Suprapubic skin (tissue), 4 donors: ENCODE results near the gene ARID5A. TPM values are rescaled to one million over a fixed set of nuclear protein-coding genes. Genes with fewer than 3 reads are reported as not detected.

Experiments used
- DNase-seq, 2 donors: peaks; one replicate each; pipeline ENCODE4 v3.0.0-alpha.2; 2019; ENCODE audit warnings: low spot score in 2 of 2
- H3K27ac ChIP-seq: fragments of 200-600 bp; sonication (generic); one replicate; pipeline ENCODE4 v1.5.1; 2019
- H3K27me3 ChIP-seq: fragments of 200-600 bp; sonication (generic); one replicate; pipeline ENCODE4 v1.5.1; 2019
- H3K36me3 ChIP-seq: fragments of 200-600 bp; sonication (generic); one replicate; pipeline ENCODE4 v1.5.1; 2019
- H3K4me1 ChIP-seq: fragments of 200-600 bp; sonication (generic); one replicate; pipeline ENCODE4 v1.5.1; 2019
- H3K4me3 ChIP-seq: fragments of 200-600 bp; sonication (generic); one replicate; pipeline ENCODE4 v1.5.1; 2019; ENCODE audit warnings: mild to moderate bottlenecking
- H3K9me3 ChIP-seq: fragments of 200-600 bp; sonication (generic); one replicate; pipeline ENCODE4 v1.5.1; 2019
- EP300 ChIP-seq: sonication (generic); formaldehyde crosslinking; IDR thresholded peaks from one replicate; pipeline ENCODE4 v1.6.1; 2017; ENCODE audit warnings: antibody characterized with exemption
- POLR2A ChIP-seq, 2 donors: fragments of 450-650 bp; IDR thresholded peaks; one replicate each; pipeline ENCODE4 v1.6.1; 2017; ENCODE audit warnings: antibody characterized with exemption in 2 of 2, mild to moderate bottlenecking in 2 of 2, moderate library complexity in 2 of 2
- POLR2AphosphoS5 ChIP-seq, 3 donors: sonication (generic); formaldehyde crosslinking; IDR thresholded peaks; one replicate each; pipeline ENCODE4 v1.6.1; 2017; ENCODE audit warnings: antibody characterized with exemption in 3 of 3
- WGBS: methylation state at CpG from one replicate; pipeline ENCODE4 v1.1.5; 2018; 5-methylcytosine and 5-hydroxymethylcytosine counted together
- total RNA-seq, 4 donors: library from RNA; depleted of rRNA; stranded (reverse); fragments of >200 nt; gene quantifications; one replicate each; pipeline ENCODE4 v1.1.0, GENCODE V29; 2016
- TF ChIP-seq, protein P1 (sequence below), 2 donors: fragments of 200-600 bp in 1 of 2; fragments of 450-650 bp in 1 of 2; sonication (generic) in 1 of 2; IDR thresholded peaks; one replicate each; pipeline ENCODE4 v1.5.1; 2016 to 2019; ENCODE audit warnings: antibody characterized with exemption in 2 of 2, mild to moderate bottlenecking in 1 of 2, moderate library complexity in 1 of 2

ARID5A gene
- total RNA-seq, 4 donors from 2014 or later, result 11.4 to 22.4 (median 15.0) TPM

DNA sequence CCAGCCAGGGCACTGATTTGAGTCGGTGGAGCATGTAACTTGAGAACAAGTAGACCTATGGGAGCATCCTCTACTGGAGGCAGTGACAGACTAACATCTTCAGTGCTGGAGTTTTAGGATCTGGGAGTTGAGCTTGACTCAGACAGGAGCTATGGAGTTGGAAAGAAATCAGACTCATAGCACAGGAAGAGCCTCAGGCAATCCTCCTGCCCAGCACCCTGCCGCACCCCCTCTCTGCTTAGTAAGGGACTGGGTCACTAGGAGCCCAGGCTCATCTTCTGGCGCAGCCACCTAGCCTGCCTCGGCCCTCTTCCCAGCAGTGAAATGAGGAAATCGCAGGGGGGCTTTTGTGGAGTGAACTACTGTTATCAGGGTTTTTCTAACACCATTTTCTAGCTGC, 3.6 kb downstream of the ARID5A start:
- Histone ChIP-seq H3K27ac (no peak overlapping the region), H3K4me1 (peaks cover 57% of the 10 kb centered on the region), H3K36me3 (peaks cover 4% of the 10 kb centered on the region), H3K4me3 (no peak overlapping the region), H3K27me3 (no peaks in the 10 kb centered on the region), H3K9me3 (no peaks in the 10 kb centered on the region)
- DNase-seq, result no peak
- TF ChIP-seq, protein P1, sequence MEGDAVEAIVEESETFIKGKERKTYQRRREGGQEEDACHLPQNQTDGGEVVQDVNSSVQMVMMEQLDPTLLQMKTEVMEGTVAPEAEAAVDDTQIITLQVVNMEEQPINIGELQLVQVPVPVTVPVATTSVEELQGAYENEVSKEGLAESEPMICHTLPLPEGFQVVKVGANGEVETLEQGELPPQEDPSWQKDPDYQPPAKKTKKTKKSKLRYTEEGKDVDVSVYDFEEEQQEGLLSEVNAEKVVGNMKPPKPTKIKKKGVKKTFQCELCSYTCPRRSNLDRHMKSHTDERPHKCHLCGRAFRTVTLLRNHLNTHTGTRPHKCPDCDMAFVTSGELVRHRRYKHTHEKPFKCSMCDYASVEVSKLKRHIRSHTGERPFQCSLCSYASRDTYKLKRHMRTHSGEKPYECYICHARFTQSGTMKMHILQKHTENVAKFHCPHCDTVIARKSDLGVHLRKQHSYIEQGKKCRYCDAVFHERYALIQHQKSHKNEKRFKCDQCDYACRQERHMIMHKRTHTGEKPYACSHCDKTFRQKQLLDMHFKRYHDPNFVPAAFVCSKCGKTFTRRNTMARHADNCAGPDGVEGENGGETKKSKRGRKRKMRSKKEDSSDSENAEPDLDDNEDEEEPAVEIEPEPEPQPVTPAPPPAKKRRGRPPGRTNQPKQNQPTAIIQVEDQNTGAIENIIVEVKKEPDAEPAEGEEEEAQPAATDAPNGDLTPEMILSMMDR (IDR thresholded peaks at IDR 0.05), result no peak
- TF ChIP-seq POLR2AphosphoS5 (IDR thresholded peaks at IDR 0.05) (no peak), EP300 (no peak), POLR2A (IDR thresholded peaks at IDR 0.05) (no peak)
- WGBS, result 64% methylated on average over 5 of the region's 5 CpGs

DNA sequence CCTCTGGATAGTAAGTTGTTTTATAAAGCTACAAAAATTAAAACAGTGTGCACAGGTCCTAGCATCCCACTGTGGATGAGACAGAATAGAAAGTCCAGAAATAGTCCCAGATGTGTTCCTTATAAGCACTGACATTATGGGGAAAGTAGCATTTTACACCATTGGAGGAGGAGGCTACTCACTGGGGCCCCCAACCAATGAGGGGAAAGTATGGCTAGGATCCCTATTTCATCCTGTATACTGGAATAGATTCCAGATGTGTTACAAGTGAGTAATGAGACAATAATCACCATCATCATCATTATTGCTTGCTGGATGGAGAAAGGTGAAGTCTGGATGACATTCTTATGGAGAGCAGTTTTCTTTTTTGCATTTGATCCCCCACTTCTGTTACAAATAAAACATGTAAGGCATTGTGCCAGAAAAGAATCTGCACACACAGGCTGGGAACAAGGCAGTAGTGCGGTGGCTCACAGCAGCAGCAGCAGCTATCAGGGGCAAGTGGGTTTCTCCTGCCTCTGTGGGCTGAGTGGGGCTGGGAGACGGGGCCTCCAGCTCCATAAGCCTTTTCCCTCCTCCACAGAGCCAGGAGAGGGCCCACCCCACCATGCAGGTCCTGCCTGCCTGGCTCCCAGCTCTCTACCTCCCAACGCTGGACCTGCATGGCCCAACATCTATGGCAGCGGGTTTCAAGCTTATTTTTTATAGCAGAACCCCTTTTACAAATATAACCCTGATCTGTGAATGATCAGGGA, 5.0 kb downstream of the ARID5A start:
- WGBS, result 79% methylated on average over 4 of the region's 4 CpGs
- Histone ChIP-seq H3K4me1 (peaks cover 48% of the 10 kb centered on the region), H3K27ac (no peak overlapping the region), H3K9me3 (no peaks in the 10 kb centered on the region), H3K4me3 (no peak overlapping the region), H3K27me3 (no peaks in the 10 kb centered on the region), H3K36me3 (peaks cover 4% of the 10 kb centered on the region)
- TF ChIP-seq POLR2AphosphoS5 (IDR thresholded peaks at IDR 0.05), result no peak
- TF ChIP-seq, protein P1 (IDR thresholded peaks at IDR 0.05), result no peak
- TF ChIP-seq EP300, result no peak
- no peak for TF ChIP-seq POLR2A (IDR thresholded peaks at IDR 0.05)
- peak in 1 of 2 donors; percentile 35 for DNase-seq

DNA sequence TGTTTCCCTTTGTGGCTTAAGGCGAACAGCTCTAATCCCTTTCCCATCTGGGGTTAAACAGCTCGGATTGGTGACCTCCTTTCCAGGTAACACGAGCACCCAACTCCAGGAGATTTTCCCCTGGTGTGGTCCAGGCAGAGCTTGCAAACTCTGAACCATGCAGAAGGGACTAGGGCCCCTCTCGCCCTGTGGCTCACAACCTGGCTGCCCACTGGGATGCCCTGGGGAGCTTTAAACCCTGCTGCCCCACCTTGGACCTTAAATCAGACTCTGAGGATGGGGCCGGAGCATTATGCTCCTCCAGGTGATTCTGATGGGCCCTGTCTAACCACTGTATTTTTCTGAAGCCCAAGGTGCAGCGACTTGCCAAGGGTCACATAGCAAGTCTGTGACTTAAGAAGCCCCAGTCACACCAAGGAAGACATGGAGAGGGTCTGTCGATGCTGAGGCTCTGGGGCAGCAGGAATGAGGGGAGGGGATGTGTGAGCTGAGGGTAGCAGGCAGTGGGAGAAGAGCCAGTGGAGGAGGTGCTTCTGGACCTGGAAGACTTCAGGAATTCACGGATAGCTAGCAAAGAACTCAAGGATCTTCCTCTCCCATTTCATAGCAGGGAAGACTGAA, 5.9 kb downstream of the ARID5A start:
- H3K4me3 ChIP-seq, result no peak overlapping the region
- TF ChIP-seq EP300, result no peak
- TF ChIP-seq, protein P1 (IDR thresholded peaks at IDR 0.05), result no peak
- no peaks in the 10 kb centered on the region for H3K27me3 ChIP-seq
- WGBS, result 85% methylated on average over 4 of the region's 8 CpGs
- H3K36me3 ChIP-seq, result peaks cover 7% of the 10 kb centered on the region
- H3K4me1 ChIP-seq, result peaks cover 54% of the 10 kb centered on the region
- no peaks in the 10 kb centered on the region for H3K9me3 ChIP-seq
- H3K27ac ChIP-seq, result no peak overlapping the region
- DNase-seq, result no peak

DNA sequence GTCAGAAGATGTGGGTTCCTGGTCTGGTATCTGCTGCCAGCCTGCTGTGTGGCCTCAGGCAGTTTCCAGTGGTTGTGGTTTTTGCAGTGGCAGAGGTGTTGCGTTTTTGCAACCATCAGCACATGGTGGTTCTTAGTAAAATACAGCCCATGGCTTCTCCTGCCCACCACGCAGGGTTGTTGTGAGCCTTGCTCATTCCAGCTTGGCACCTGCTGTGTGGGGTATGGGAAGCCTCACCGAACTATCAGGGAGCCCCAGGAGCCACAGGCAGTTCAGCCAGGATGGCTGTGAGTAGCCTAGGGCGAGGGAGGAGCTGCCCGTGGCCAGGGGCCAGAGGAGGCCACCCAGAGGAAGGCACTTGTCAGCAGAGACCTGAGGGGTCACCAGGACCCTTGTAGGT, 9.8 kb downstream of the ARID5A start:
- Histone ChIP-seq H3K4me1 (peaks cover 20% of the 10 kb centered on the region), H3K27ac (no peak overlapping the region), H3K36me3 (peaks cover 46% of the 10 kb centered on the region), H3K27me3 (no peaks in the 10 kb centered on the region), H3K4me3 (no peak overlapping the region), H3K9me3 (no peaks in the 10 kb centered on the region)
- 77% methylated on average over 5 of the region's 5 CpGs for WGBS
- TF ChIP-seq POLR2AphosphoS5 (IDR thresholded peaks at IDR 0.05) (no peak), EP300 (no peak), POLR2A (IDR thresholded peaks at IDR 0.05) (no peak)
- TF ChIP-seq, protein P1 (IDR thresholded peaks at IDR 0.05), result no peak
- peak in 1 of 2 donors; percentile 50 for DNase-seq

DNA sequence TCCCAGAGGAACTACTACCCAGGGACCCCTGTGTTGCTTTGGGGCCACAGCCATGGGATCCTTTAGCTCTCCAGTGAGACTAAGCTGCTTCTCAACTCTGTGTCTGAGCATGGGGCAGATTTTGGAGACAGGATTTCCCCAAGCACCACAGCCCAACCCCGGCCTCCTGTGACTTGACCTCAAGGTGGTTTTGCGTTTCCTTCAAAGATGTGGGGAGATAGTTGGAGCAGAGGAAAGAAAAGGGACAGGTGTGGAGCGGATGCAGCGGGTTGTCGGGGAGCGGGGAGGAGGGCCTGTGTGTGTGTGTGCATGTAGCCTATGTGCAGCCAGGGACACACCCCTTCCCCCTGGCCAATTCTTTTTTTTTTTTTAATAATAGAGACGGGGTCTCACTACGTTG, 10.2 kb downstream of the ARID5A start:
- TF ChIP-seq EP300 (no peak), POLR2A (IDR thresholded peaks at IDR 0.05) (no peak), POLR2AphosphoS5 (IDR thresholded peaks at IDR 0.05) (no peak)
- TF ChIP-seq, protein P1 (IDR thresholded peaks at IDR 0.05), result no peak
- peak in 1 of 2 donors; percentile 30 for DNase-seq
- H3K9me3 ChIP-seq, result no peaks in the 10 kb centered on the region
- no peak overlapping the region for H3K4me3 ChIP-seq
- H3K36me3 ChIP-seq, result peaks cover 50% of the 10 kb centered on the region
- no peak overlapping the region for H3K27ac ChIP-seq
- peaks cover 17% of the 10 kb centered on the region for H3K4me1 ChIP-seq
- WGBS, result 51% methylated on average over 8 of the region's 8 CpGs
- no peaks in the 10 kb centered on the region for H3K27me3 ChIP-seq
